Esophagus mucosa (tissue), 1 donor: Measurements from ENCODE around the gene CLCN7. TPM values are rescaled to one million over a fixed set of nuclear protein-coding genes. Genes with fewer than 3 reads are reported as not detected.

Experiments
- ATAC-seq: fragments of 200-7000 bp; cut with Tn5 transposase; one replicate; pipeline ENCODE4 v1.9.1; 2020
- total RNA-seq: library from RNA; stranded (reverse); gene quantifications from one replicate; pipeline ENCODE4 v1.2.4, GENCODE V29; 2023
- donor health status: DM: yes; HTN: yes; CAD: no.

The CLCN7 gene, protein sequence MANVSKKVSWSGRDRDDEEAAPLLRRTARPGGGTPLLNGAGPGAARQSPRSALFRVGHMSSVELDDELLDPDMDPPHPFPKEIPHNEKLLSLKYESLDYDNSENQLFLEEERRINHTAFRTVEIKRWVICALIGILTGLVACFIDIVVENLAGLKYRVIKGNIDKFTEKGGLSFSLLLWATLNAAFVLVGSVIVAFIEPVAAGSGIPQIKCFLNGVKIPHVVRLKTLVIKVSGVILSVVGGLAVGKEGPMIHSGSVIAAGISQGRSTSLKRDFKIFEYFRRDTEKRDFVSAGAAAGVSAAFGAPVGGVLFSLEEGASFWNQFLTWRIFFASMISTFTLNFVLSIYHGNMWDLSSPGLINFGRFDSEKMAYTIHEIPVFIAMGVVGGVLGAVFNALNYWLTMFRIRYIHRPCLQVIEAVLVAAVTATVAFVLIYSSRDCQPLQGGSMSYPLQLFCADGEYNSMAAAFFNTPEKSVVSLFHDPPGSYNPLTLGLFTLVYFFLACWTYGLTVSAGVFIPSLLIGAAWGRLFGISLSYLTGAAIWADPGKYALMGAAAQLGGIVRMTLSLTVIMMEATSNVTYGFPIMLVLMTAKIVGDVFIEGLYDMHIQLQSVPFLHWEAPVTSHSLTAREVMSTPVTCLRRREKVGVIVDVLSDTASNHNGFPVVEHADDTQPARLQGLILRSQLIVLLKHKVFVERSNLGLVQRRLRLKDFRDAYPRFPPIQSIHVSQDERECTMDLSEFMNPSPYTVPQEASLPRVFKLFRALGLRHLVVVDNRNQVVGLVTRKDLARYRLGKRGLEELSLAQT
- 18.6 TPM for total RNA-seq

DNA sequence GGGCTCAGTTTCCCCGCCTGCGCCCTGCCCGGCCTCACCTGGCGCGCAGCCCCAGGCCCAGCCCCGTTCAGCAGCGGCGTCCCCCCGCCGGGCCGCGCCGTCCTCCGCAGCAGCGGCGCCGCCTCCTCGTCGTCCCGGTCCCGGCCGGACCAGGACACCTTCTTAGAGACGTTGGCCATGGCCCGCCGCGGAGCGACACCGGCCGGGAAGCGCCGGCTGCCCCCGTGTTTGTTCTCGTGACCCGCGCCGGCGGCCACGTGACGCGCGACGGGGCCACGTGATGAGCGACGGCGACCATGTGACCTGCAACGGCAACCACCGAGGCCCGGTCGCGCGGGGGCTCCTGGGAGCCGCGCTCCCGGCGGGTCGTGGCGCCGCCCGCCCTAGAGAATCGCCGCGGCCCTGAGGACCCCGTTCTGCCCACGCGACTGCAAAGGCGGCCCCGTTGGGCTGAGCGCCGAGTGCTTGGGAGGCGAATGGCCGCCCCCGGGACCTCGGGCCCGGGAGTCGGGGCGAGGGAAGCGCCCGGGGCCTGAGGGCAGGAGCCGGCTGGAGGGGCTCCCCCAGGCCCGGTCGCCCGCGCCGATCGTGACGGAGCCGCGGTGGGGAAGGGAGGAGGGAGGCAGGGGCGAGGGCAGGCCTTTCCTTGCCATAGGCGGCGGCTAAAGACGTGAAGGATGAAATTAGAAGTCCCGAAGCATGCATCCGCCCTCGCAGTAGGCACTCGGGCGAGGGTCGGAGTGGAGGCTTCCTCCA, at the start of gene CLCN7:
CLCN7 (minus strand) TSS at position 233 of the 756 bp plus-strand sequence; CDS start at position 179, 54 bp downstream.
- ATAC-seq = peak; percentile 90

GRCh38 chr16:1524366-1524765, 49.5 kb upstream of the CLCN7 start:
- no peak for ATAC-seq

DNA sequence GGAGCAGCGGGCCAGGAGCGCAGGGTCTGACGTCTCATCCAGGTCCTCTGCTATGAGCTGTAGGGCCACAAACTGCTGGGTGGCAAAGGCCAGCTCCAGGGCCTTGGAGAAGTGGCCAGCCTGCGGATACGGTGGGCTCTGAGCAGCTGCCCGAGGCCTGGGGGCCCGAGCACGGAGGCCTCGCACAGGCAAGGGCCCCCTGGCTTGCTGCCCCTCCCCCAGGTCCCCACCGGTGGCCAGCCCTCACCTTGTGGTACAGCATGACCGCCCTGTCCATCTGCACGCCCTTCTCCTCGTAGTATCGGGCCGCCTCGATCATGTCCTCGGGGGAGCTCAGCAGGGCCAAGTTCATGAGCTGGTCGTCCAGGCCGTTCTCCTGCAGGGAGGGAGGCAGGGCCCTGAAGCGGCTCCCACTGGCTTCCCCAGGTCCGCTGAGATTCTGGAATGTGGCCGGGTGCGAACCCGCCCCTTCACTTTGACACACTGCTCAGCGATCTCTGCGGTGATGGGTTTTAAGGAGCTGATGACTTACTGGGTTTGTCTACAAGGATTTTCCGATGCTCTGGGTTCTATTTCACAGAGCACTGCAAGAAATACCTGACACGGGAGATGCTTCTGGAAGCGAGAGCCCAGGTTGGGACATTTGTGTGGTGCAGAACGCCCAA, 48.9 kb upstream of the CLCN7 start:
- no peak for ATAC-seq

DNA sequence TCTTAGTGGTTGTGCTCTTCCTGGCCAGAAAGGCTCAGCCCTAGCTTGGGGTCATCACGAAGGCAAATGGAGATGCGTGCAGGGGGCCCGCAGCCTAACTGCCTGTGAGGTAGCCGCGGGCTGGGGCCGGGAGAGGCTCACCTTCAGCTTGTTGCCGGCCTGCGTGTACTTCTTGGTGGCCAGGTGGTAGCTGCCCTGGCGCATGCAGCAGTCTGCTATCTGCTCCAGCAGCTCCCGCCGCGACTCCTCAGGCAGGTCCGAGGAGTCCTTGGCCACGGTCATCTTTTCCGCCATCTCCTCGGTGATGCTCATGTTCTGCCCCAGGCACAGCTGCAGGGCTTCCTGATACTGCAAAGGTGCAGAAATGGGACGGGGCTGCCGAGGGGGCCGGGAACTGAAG, 45.6 kb upstream of the CLCN7 start:
- ATAC-seq = no peak

DNA sequence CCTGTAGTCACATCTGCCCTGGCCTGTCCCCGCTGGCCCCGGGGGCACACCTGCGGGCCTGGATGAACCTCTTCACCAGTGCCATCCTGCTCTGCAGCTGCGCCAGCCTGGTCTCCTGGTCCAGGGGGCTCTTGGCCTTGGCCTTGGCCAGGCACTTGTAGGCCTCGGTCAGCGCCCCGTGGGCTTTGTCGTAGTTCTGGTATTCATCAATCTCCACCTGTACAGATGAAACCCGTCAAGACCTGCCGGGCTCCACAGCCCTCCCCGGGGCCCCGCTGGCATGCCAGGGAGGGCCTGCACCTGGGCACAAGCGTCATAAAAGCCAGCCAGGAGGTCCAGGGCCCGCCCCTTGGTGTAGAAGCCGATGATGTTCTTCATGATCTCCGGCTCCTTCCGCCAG, 45.0 kb upstream of the CLCN7 start:
- peak; percentile 8 for ATAC-seq

DNA sequence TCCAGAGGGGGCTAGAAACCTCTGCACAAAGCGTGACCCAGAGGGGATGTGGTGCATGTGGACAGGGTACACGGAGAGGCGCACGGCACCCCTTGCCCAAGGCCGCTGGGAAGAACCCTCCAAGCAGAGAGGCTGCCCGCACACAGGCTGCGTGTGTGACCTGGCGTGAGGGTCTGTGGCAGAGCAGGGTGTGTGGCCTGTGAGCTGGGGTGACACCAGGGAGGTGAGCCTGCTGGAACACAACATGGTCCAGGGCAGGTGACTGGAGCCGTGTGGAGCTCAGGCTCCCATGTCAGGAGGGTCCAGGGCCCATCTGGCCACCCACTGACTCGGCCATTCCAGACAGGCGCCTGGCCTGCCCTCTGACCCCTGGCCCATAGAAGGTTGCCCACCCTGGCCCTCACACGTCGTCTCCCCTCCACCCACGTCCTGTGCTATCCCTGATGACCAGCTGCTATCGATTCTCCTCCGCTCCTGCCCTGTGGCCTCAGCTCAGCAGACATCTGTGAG, 43.9 kb upstream of the CLCN7 start:
- ATAC-seq = peak; percentile 13

DNA sequence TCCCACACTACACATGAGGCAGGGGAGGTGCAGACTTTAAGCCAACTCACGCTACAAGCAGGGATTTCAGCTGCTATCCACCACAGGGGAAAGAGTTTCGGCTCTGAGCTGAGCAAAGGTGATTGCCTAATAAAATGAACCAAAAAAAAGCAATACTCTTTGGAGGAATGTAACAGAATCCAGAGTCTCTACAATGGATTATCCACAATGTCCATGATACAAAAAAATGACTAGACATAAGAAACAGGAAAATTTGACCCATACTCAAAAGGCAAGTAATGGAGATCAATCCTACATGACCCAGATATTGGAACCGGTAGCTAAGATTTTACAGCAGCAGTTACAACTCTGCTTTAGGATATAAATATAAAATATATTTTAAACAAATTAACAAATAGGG, 39.7 kb upstream of the CLCN7 start:
- no peak for ATAC-seq

GRCh38 chr16:1512774-1513173, 37.9 kb upstream of the CLCN7 start:
- no peak for ATAC-seq

- no peak for ATAC-seq
Observed at GRCh38 chr16:1511662-1512569, 37.1 kb upstream of the CLCN7 start.

- peak; percentile 4 for ATAC-seq
Observed at GRCh38 chr16:1510941-1511351, 36.1 kb upstream of the CLCN7 start.

DNA sequence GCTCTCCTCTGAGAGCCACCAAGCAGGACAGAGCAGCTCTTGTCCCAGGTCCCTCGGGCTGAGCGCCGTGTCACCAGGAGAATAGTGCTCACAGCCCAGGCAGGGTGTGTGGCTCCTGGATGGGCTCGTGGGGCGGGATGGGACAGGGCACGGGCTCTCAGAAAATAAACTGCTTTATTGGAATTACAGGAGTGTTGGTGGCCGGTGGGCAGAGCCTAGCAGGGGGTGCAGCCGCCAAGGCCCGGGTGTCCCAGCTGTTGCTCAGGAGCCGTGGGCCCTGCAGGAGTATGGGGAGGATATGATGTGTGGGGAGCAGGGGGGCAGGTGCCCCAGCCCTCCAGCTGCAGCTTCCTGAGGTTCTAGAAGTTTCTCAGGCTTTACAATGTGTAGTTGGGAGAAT, 35.4 kb upstream of the CLCN7 start:
- no peak for ATAC-seq

GRCh38 chr16:1509307-1510221, 34.7 kb upstream of the CLCN7 start:
- ATAC-seq = peak; percentile 35

GRCh38 chr16:1508494-1509187, 33.8 kb upstream of the CLCN7 start:
- no peak for ATAC-seq

GRCh38 chr16:1506494-1507213, 31.8 kb upstream of the CLCN7 start:
- no peak for ATAC-seq

- ATAC-seq = no peak
Observed at GRCh38 chr16:1505912-1506311, 31.1 kb upstream of the CLCN7 start.

- ATAC-seq = no peak
Observed at GRCh38 chr16:1505073-1505844, 30.4 kb upstream of the CLCN7 start.

- ATAC-seq = no peak
Observed at GRCh38 chr16:1503110-1503955, 28.5 kb upstream of the CLCN7 start.
